HCT116 (cell line): ENCODE results near the gene THRB.

Experiments
- CEBPB ChIP-seq: IDR thresholded peaks from 2 replicates; pipeline ENCODE4 v1.6.1; 2012; ENCODE audit warnings: low read depth
- ELF1 ChIP-seq: IDR thresholded peaks from 2 replicates; pipeline ENCODE4 v1.6.1; 2012; ENCODE audit warnings: low read depth, borderline replicate concordance
- EZH2 ChIP-seq: fragments of 200-600 bp; sonication (generic); IDR thresholded peaks from 2 replicates; pipeline ENCODE4 v1.6.1; 2017; ENCODE audit warnings: antibody characterized with exemption, mixed run types
- FOSL1 ChIP-seq: IDR thresholded peaks from 2 replicates; pipeline ENCODE4 v1.6.1; 2012; ENCODE audit warnings: low read depth
- POLR2A ChIP-seq: IDR thresholded peaks from 2 replicates; pipeline ENCODE4 v1.7.0; 2011; ENCODE audit warnings: borderline replicate concordance; ENCODE audit not compliant: insufficient read depth, insufficient read length; ENCODE audit errors: extremely low read depth
- POLR2AphosphoS5 ChIP-seq: IDR thresholded peaks from 2 replicates; pipeline ENCODE4 v1.6.1; 2011; ENCODE audit warnings: mild to moderate bottlenecking, low read depth, low read length, moderate library complexity
- SIN3A ChIP-seq: IDR thresholded peaks from 2 replicates; pipeline ENCODE4 v1.6.1; 2012; ENCODE audit warnings: low read depth
- YY1 ChIP-seq: IDR thresholded peaks from 2 replicates; pipeline ENCODE4 v1.6.1; 2011; ENCODE audit warnings: low read length, low read depth, moderate library complexity, mild to moderate bottlenecking; ENCODE audit not compliant: insufficient replicate concordance; ENCODE audit errors: extremely low read depth
- ZNF274 ChIP-seq: fragments of 200-500 bp; sonication (Bioruptor generic); IDR thresholded peaks from 2 replicates; pipeline ENCODE4 v1.6.1; 2014; ENCODE audit warnings: mild to moderate bottlenecking, low read depth, low read length, inconsistent platforms
- TF ChIP-seq, protein P1 (sequence below), 3 experiments: fragments of 200-600 bp in 1 of 3; sonication (generic) in 1 of 3; IDR thresholded peaks in 2 of 3; conservative IDR thresholded peaks in 1 of 3; 2 replicates each; pipeline ENCODE4 v1.5.1; 2012 to 2017; ENCODE audit warnings: low read depth in 2 of 3, low read length in 2 of 3, antibody characterized with exemption in 1 of 3, borderline replicate concordance in 1 of 3, control low read depth in 1 of 3, mild to moderate bottlenecking in 1 of 3, mixed read lengths in 1 of 3, mixed run types in 1 of 3, moderate library complexity in 1 of 3; ENCODE audit not compliant: insufficient read depth in 1 of 3
- TF ChIP-seq, protein P2 (sequence below): IDR thresholded peaks from 2 replicates; pipeline ENCODE4 v1.6.1; 2012; ENCODE audit warnings: low read depth

DNA sequence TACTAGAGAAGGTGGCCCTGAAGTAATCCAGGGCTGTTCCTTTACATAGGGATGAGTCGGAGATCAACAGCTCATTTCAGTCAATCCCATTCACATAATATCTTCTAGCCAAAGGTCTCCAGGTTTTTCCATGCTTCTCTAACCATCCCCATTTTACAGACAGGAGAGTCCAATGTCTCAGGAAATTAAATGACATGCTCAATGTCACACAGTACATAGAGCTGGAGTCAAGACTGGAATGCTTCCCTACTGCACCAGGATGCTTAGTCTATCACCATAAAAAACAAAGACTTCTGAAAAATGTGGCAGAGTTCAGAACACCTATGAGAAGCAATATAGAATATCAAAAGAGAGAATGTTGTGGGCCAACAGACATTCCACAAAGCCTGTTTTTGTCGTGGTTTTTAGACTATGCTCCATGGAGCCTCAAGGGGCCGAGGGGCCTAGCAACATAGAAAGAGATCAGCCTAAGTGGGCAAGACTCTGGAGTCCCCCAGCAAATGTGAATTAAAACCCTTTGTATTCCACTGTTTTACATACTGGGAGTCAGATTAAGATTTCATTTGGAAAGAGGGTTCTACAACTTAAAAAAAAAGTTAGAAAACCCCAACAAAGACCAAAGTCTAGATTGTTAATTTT is 122.0 kb downstream of the THRB start:
- TF ChIP-seq CEBPB: no peak
- TF ChIP-seq POLR2A: no peak
- TF ChIP-seq POLR2AphosphoS5: no peak
- no peak for TF ChIP-seq EZH2
- no peak for TF ChIP-seq FOSL1
- TF ChIP-seq, protein P1, sequence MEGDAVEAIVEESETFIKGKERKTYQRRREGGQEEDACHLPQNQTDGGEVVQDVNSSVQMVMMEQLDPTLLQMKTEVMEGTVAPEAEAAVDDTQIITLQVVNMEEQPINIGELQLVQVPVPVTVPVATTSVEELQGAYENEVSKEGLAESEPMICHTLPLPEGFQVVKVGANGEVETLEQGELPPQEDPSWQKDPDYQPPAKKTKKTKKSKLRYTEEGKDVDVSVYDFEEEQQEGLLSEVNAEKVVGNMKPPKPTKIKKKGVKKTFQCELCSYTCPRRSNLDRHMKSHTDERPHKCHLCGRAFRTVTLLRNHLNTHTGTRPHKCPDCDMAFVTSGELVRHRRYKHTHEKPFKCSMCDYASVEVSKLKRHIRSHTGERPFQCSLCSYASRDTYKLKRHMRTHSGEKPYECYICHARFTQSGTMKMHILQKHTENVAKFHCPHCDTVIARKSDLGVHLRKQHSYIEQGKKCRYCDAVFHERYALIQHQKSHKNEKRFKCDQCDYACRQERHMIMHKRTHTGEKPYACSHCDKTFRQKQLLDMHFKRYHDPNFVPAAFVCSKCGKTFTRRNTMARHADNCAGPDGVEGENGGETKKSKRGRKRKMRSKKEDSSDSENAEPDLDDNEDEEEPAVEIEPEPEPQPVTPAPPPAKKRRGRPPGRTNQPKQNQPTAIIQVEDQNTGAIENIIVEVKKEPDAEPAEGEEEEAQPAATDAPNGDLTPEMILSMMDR (IDR thresholded peaks at IDR 0.05 in 2 of 3, conservative IDR thresholded peaks at IDR 0.05 in 1 of 3; ENCODE audit: borderline replicate concordance in 1 of 3, insufficient read depth in 1 of 3, low read depth in 2 of 3, low read length in 2 of 3): no peak
- TF ChIP-seq, protein P2, sequence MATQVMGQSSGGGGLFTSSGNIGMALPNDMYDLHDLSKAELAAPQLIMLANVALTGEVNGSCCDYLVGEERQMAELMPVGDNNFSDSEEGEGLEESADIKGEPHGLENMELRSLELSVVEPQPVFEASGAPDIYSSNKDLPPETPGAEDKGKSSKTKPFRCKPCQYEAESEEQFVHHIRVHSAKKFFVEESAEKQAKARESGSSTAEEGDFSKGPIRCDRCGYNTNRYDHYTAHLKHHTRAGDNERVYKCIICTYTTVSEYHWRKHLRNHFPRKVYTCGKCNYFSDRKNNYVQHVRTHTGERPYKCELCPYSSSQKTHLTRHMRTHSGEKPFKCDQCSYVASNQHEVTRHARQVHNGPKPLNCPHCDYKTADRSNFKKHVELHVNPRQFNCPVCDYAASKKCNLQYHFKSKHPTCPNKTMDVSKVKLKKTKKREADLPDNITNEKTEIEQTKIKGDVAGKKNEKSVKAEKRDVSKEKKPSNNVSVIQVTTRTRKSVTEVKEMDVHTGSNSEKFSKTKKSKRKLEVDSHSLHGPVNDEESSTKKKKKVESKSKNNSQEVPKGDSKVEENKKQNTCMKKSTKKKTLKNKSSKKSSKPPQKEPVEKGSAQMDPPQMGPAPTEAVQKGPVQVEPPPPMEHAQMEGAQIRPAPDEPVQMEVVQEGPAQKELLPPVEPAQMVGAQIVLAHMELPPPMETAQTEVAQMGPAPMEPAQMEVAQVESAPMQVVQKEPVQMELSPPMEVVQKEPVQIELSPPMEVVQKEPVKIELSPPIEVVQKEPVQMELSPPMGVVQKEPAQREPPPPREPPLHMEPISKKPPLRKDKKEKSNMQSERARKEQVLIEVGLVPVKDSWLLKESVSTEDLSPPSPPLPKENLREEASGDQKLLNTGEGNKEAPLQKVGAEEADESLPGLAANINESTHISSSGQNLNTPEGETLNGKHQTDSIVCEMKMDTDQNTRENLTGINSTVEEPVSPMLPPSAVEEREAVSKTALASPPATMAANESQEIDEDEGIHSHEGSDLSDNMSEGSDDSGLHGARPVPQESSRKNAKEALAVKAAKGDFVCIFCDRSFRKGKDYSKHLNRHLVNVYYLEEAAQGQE: no peak
- no peak for TF ChIP-seq YY1
- TF ChIP-seq ELF1: no peak
- no peak for TF ChIP-seq SIN3A
- no peak for TF ChIP-seq ZNF274
